GM12892 (cell line): ENCODE data around the gene WDR17.
A peak's percentile ranks its signal among the peaks of the same experiment; 100 is the strongest.
"Not testable (repeated sequence)": the region's sequence is repeated elsewhere in the genome, so short reads cannot be mapped to it uniquely, and the experiment has no call there.

ENCODE experiments used
- DNase-seq: peaks from one replicate; pipeline ENCODE4 v3.0.0; 2011; ENCODE audit not compliant: insufficient read length
- FAIRE-seq: peaks from 2 replicates; lab custom pipeline; 2011; peaks lifted over from hg19 to GRCh38; lab: Jason Lieb, UNC
- POLR2A ChIP-seq: IDR thresholded peaks from 2 replicates; pipeline ENCODE4 v1.6.1; 2011; ENCODE audit warnings: low read depth, low read length, control low read depth
- POLR2AphosphoS5 ChIP-seq: IDR thresholded peaks from 2 replicates; pipeline ENCODE4 v1.6.1; 2011; ENCODE audit warnings: low read depth, low read length, control low read depth
- TAF1 ChIP-seq: IDR thresholded peaks from 2 replicates; pipeline ENCODE4 v1.6.1; 2011; ENCODE audit warnings: low read depth, mild to moderate bottlenecking, control low read depth, low read length, borderline replicate concordance

WDR17 gene

GRCh38 chr4:176193938-176194337 lies 128.3 kb downstream of the WDR17 start:
- FAIRE-seq (no peak), DNase-seq (no peak)
- TF ChIP-seq TAF1 (no peak), POLR2A (no peak), POLR2AphosphoS5 (no peak)

GRCh38 chr4:176195184-176195978 lies 129.7 kb downstream of the WDR17 start, which contains the start of gene SPATA4:
SPATA4 (minus strand) TSS chr4:176195585; CDS start chr4:176195562, 23 bp downstream.
- FAIRE-seq: peak; percentile 99
- TF ChIP-seq POLR2A: no peak
- no peak for TF ChIP-seq TAF1
- no peak for TF ChIP-seq POLR2AphosphoS5
- DNase-seq: peak; percentile 86

DNA sequence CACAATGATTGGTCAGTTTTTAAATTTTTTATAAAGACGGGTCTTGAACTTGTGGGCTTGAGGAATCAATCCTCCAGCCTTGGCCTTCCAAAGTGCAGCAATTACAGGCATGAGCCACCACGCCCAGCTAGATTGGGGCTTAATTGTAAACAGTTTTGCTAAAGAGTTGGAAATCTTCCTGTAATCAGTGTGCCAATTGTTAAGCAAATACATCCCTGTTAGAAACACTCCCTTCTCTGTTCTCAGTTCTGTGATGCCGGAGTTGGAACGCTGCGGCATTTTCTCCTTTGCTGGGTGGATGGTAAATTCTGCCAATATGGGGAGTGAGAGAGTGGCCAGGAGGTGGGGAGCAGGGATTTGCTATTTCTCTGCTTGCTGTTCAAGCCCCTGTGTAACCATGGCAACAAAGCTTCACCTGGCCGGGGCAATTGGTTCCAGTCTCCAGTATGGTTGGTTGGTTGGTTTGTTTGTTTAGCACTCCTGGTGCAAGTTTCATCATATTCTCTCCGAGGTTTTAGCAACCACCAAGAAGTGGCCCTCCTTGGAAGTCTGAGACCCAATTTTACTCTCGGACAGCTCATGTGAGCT lies 132.8 kb downstream of the WDR17 start:
- FAIRE-seq (no peak), DNase-seq (no peak)
- no peak for TF ChIP-seq POLR2A
- TF ChIP-seq POLR2AphosphoS5: no peak
- TF ChIP-seq TAF1: no peak

DNA sequence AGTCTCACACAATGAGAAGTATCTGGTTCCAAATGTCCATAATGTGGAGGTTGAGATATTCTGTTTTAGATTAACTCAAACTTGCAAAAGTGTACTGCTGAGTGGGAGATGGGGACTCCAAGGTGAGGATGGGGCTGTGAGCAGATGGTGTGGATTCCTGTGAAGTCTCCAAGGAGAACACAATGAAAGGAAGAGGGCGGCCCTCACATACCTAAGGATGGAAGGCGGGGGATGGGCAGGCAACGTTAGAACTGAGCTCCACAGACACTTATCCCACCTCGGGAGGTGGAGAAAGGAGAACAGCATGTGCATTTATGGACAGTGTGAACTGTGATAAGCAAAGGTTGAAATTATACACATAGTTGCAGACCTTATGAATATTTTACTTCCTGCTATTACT lies 139.7 kb downstream of the WDR17 start:
- FAIRE-seq (no peak), DNase-seq (no peak)
- no peak for TF ChIP-seq TAF1
- TF ChIP-seq POLR2AphosphoS5: no peak
- TF ChIP-seq POLR2A: no peak

DNA sequence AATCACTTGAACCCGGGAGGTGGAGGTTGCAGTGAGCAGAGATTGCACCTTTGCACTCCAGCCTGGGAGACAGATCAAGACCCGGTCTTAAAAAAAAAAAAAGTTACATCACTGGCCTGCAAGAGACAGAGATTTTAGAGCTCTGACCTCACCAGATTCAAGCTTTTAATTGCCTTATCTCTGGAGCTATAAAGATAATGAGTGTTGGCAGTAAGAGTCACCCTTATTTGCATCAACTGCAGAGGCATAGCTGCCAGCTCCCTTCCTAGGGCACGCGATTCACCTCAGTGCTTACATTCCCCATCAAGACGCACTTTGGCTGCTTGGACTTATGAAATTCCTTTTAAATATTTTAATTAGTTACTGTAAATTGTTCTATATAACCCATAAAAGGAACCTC lies 142.2 kb downstream of the WDR17 start:
- DNase-seq (no peak), FAIRE-seq (no peak)
- TF ChIP-seq TAF1 (no peak), POLR2A (no peak), POLR2AphosphoS5 (no peak)

DNA sequence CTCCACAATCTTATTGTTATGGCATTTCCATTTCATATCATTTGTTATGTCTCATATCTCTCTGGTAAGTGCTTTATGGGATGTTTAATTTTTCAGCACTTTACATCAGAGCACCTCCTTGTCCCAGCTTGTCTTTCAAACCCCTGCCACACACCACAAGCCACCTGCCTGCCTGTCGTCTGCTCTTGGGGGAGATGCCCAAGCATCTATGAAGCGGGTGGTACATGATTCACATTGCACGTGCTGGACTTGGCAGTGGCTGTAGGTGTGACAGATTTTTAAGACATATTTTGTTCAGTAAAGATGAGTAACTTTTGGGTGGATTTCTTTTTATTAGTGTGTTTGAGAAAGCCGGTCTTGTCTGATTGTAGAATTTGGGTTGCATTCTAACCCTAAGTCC lies 143.9 kb downstream of the WDR17 start:
- FAIRE-seq (no peak), DNase-seq (no peak)
- TF ChIP-seq TAF1: no peak
- TF ChIP-seq POLR2A: no peak
- TF ChIP-seq POLR2AphosphoS5: no peak

DNA sequence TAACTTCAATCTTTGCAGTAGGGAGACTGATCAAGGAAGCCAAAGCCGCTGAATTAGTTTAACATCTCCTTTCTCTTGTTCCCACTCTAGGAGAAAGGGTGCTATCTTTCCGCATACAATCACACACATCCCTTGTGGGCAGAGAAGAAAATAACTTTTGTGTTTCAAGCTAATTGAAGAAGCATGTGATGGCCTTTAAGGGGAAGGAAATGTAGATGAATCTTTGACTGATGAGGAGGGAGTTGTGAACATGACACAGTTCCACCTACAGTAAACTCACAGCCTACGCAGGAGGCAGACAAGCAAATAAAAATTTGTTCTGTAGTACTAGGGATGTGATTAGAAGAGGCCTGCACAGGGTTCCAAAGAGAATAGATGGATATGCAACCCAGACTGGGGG lies 144.5 kb downstream of the WDR17 start:
- no peak for TF ChIP-seq POLR2A
- TF ChIP-seq TAF1: no peak
- TF ChIP-seq POLR2AphosphoS5: no peak
- no peak for FAIRE-seq
- DNase-seq: no peak

DNA sequence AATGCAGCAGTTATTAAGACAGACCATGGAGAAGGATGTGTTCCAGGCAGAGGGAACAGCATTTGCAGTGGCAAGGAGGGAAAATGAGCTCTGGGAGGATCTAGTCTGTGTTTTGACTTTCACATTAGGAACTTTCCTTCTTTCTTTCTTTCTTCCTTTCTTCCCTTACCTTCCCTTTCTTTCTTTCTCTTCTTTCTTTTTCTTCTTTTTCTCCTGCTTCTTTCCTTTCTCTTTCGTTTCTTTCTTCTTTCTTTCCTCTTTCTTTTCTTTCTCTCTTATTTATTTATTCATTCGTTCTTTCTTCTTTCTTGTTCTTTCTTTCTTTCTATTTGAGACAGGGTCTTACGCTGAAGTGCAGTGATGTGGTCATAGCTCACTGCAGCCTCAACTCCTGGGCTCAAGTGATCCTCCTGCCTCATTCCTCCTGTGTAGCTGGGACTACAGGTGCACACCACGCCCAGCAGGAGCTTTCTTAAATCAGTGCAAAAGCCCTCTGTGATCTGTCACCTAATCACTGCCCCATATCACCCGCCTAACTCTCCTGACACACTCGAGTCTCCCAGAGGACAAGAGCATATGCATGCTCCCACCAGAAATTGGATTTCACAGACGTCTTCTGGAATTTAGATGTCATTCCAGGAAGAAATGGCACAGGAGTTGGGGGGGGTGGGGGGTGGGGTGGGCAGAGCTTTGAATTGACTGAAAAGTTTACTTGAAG lies 145.1 kb downstream of the WDR17 start:
- TF ChIP-seq POLR2A (no peak), TAF1 (no peak), POLR2AphosphoS5 (no peak)
- FAIRE-seq (no peak), DNase-seq (no peak)

DNA sequence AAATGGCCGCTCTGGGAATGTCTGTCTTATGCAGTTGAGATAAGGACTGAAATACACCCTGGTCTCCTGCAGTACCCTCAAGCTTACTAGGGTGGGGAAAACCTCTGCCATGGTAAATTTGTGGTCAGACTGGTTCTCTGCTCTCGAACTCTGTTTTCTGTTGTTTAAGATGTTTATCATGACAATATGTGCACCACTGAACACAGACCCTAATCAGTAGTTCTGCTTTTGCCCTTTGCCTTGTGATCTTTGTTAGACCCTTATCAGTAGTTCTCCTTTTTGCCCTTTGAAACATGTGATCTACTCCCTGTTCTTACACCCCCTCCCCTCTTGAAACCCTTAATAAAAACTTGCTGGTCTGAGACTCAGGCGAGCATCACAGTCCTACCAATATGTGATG lies 146.7 kb downstream of the WDR17 start:
- not testable (repeated sequence) for DNase-seq, FAIRE-seq

DNA sequence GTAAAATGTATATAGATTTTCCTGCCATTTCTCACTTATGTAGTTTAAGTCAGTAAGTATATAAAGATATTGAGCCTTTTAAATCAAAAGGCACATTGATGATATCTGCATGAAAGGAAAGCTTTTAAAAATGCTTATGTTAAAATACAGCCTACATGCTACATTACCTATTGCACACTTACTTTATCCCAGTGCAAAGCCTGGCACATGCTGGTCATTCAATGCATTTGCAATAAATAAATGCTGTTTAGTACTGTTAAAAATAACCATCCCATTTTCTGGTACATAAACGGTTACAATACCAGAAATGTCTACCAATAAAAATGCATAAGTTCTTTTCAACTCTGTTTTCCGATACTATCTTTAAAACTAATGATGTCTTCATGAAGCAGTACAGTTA lies 151.9 kb downstream of the WDR17 start:
- no peak for DNase-seq
- TF ChIP-seq TAF1: no peak
- no peak for TF ChIP-seq POLR2A
- no peak for TF ChIP-seq POLR2AphosphoS5
- FAIRE-seq: no peak

DNA sequence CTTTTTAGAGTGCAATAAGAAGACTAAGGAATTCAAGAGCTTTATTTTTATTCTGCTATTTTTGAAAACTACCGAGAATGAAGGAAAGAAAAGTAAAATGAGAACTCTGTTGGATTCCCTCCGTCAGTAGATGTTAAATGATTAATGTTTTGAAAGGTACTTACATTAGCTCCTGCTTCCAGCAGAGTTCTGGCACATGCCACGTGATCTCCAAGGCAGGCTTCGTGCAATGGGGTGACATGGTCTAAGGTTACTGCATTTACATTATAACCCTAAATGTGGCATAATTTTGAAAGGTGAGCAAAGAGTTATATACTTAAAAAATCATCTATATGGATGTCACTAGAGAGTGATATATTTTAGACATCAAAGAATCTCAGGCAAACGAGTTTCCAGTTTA lies 156.5 kb downstream of the WDR17 start:
- no peak for DNase-seq
- no peak for FAIRE-seq
- no peak for TF ChIP-seq TAF1
- TF ChIP-seq POLR2A: no peak
- TF ChIP-seq POLR2AphosphoS5: no peak

DNA sequence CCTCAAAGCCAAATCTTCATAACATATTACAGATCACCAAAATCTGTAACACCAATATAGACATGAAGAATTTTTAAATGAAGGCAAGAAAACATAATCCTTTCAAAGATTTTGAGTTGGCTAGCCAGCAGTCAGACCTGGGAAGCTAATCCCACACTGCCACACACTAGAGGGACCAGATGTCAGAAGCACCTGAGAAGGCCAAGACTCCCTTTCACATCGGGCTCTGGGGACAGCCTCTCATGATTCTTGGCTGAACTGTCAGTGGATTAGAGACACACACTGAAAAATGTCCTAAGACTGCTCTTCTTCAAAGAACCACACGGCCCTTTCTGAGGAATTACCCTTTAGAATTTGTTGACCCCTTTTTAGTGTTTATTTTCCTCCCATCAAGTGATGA lies 157.9 kb downstream of the WDR17 start:
- FAIRE-seq (no peak), DNase-seq (no peak)
- no peak for TF ChIP-seq POLR2A
- TF ChIP-seq TAF1: no peak
- TF ChIP-seq POLR2AphosphoS5: no peak

DNA sequence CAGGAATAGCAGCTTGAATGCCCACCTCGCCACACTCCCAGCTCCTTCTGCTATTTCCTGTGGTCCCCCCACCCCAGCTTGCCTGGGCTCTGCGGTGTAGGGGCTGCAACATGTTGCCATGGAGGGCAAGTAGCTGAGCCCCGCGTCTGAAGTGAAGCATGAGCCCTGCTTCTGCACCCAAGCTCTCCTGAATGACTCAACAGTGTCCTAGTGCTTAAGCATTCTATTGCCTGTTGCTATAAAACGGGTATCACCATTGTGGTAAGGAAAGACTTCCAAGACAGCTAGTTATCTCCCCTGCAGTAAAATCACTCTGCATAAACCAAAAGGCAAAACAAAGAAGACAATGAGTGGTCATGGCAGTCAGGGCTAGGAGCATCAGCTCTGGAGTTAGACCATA lies 161.1 kb downstream of the WDR17 start:
- FAIRE-seq (no peak), DNase-seq (no peak)
- no peak for TF ChIP-seq TAF1
- TF ChIP-seq POLR2AphosphoS5: no peak
- no peak for TF ChIP-seq POLR2A
